Measurements from ENCODE around the gene RSPO1.
"Not testable (repeated sequence)": the region's sequence is repeated elsewhere in the genome, so short reads cannot be mapped to it uniquely, and the experiment has no call there.

The RSPO1 gene

GRCh38 chr1:37612186-37612585 is 22.5 kb downstream of the RSPO1 start:
- no peak for DNase-seq

GRCh38 chr1:37609994-37610393 is 24.7 kb downstream of the RSPO1 start:
- no peak for DNase-seq

GRCh38 chr1:37609002-37609401 is 25.7 kb downstream of the RSPO1 start:
- no peak for DNase-seq

GRCh38 chr1:37606481-37607263 is 28.0 kb downstream of the RSPO1 start:
- no peak for DNase-seq

- DNase-seq, result no peak
These were observed 28.8 kb downstream of the RSPO1 start for GRCh38 chr1:37605806-37606474.

GRCh38 chr1:37605061-37605650 is 29.5 kb downstream of the RSPO1 start:
- no peak for DNase-seq

GRCh38 chr1:37602750-37603694 is 31.7 kb downstream of the RSPO1 start:
- peak; percentile 48 for DNase-seq

GRCh38 chr1:37601441-37601840 is 33.3 kb downstream of the RSPO1 start:
- DNase-seq, result no peak

- no peak for DNase-seq
These were observed 34.8 kb downstream of the RSPO1 start for GRCh38 chr1:37599940-37600339.

GRCh38 chr1:37596182-37596667 is 38.5 kb downstream of the RSPO1 start:
- DNase-seq, result no peak

- DNase-seq, result peak; percentile 98
These were observed 39.1 kb downstream of the RSPO1 start, which contains the start of gene GNL2 for GRCh38 chr1:37595440-37596181. Gene GNL2 (minus strand): TSS chr1:37595937. CDS start chr1:37595822, 115 bp downstream.

GRCh38 chr1:37593726-37594125 is 41.0 kb downstream of the RSPO1 start:
- DNase-seq, result no peak

GRCh38 chr1:37588939-37589338 is 45.8 kb downstream of the RSPO1 start:
- DNase-seq, result peak; percentile 23

- not testable (repeated sequence) for DNase-seq
These were observed 50.1 kb downstream of the RSPO1 start for GRCh38 chr1:37584544-37584943.

- DNase-seq, result peak; percentile 57
These were observed 59.0 kb downstream of the RSPO1 start for GRCh38 chr1:37575692-37576091.

- peak; percentile 83 for DNase-seq
These were observed 59.7 kb downstream of the RSPO1 start for GRCh38 chr1:37574834-37575480.

GRCh38 chr1:37570528-37571334 is 64.0 kb downstream of the RSPO1 start:
- peak; percentile 55 for DNase-seq

- DNase-seq, result no peak
These were observed 67.7 kb downstream of the RSPO1 start for GRCh38 chr1:37567023-37567422.

GRCh38 chr1:37564892-37565291 is 69.8 kb downstream of the RSPO1 start:
- no peak for DNase-seq

- no peak for DNase-seq
These were observed 71.7 kb downstream of the RSPO1 start for GRCh38 chr1:37562984-37563383.
